GM12891 (cell line): Measurements from ENCODE around the gene PTPRO.

ENCODE experiments used
- PAX5 ChIP-seq: IDR thresholded peaks from 2 replicates; pipeline ENCODE4 v1.6.1; 2011; ENCODE audit warnings: low read length, moderate library complexity, mild to moderate bottlenecking; ENCODE audit not compliant: insufficient read depth, severe bottlenecking
- POLR2A ChIP-seq: IDR thresholded peaks from 2 replicates; pipeline ENCODE4 v1.6.1; 2011; ENCODE audit warnings: low read depth, low read length, control low read depth
- POLR2AphosphoS5 ChIP-seq: IDR thresholded peaks from 2 replicates; pipeline ENCODE4 v1.6.1; 2011; ENCODE audit warnings: low read depth, low read length, control low read depth
- POU2F2 ChIP-seq: IDR thresholded peaks from 2 replicates; pipeline ENCODE4 v1.6.1; 2011; ENCODE audit warnings: low read depth, mild to moderate bottlenecking, control low read depth, low read length, moderate library complexity
- SPI1 ChIP-seq: IDR thresholded peaks from 2 replicates; pipeline ENCODE4 v1.6.1; 2011; ENCODE audit warnings: low read depth, low read length, control low read depth
- TAF1 ChIP-seq: IDR thresholded peaks from 2 replicates; pipeline ENCODE4 v1.6.1; 2011; ENCODE audit warnings: low read depth, low read length, control low read depth

GRCh38 chr12:15446807-15447206 is 124.5 kb downstream of the PTPRO start:
- TF ChIP-seq POLR2AphosphoS5 = no peak
- no peak for TF ChIP-seq POLR2A
- TF ChIP-seq SPI1 = no peak
- TF ChIP-seq TAF1 = no peak
- no peak for TF ChIP-seq POU2F2
- no peak for TF ChIP-seq PAX5
